ENCODE measurements around the gene PIGT. TPM values are rescaled to one million over a fixed set of nuclear protein-coding genes. Genes with fewer than 3 reads are reported as not detected.

Gene PIGT
- total and polyA plus RNA-seq, 10 donors = 42.5 to 82.8 (median 63.6) TPM

GRCh38 chr20:45440424-45440823 is 24.5 kb downstream of the PIGT start:
- peaks cover 0 to 18% (median 12%) of the 10 kb centered on the region in 6 donors for H3K4me1 ChIP-seq
- H3K9me3 ChIP-seq = no peaks in the 10 kb centered on the region
- intact Hi-C loops (cut with DNase I; ENCODE audit: low total_unique reads) = no loop called here
- no peak overlapping the region for H3K27ac ChIP-seq
- WGBS, 5 donors = 73 to 90% (median 78%) methylated on average over 3 of the region's 3 CpGs
- H3K4me3 ChIP-seq = no peak overlapping the region
- TF ChIP-seq POLR2AphosphoS5 (IDR thresholded peaks at IDR 0.05) = no peak
- no peak for TF ChIP-seq CTCF (IDR thresholded peaks at IDR 0.05 in 8 of 11, conservative IDR thresholded peaks at IDR 0.05 in 3 of 11)
- no peak for TF ChIP-seq POLR2A (IDR thresholded peaks at IDR 0.05)
- no peak for DNase-seq
- no peaks in the 10 kb centered on the region for H3K36me3 ChIP-seq
- no peaks in the 10 kb centered on the region for H3K27me3 ChIP-seq (replicated peaks in 1 of 7)

GRCh38 chr20:45440891-45441685 is 25.1 kb downstream of the PIGT start:
- intact Hi-C loops (cut with DNase I; ENCODE audit: low total_unique reads) = no loop called here
- WGBS, 5 donors = 72 to 91% (median 84%) methylated on average over 5 of the region's 5 CpGs

GRCh38 chr20:45441746-45442145 is 25.8 kb downstream of the PIGT start:
- intact Hi-C loops (cut with DNase I; ENCODE audit: low total_unique reads) = no loop called here
- Histone ChIP-seq H3K27ac (no peak overlapping the region), H3K27me3 (replicated peaks in 1 of 7) (no peaks in the 10 kb centered on the region), H3K4me3 (no peak overlapping the region), H3K4me1 (peaks cover 0 to 7% (median 4%) of the 10 kb centered on the region in 6 donors), H3K9me3 (no peaks in the 10 kb centered on the region), H3K36me3 (no peaks in the 10 kb centered on the region)
- whole genome bisulfite sequencing, 5 donors = 84 to 100% (median 91%) methylated on average over 1 of the region's 1 CpG
- no peak for TF ChIP-seq CTCF (IDR thresholded peaks at IDR 0.05 in 8 of 11, conservative IDR thresholded peaks at IDR 0.05 in 3 of 11)
- TF ChIP-seq POLR2AphosphoS5 (IDR thresholded peaks at IDR 0.05) = no peak
- no peak for TF ChIP-seq POLR2A (IDR thresholded peaks at IDR 0.05)
- DNase-seq = no peak

More at GRCh38 chr20:45440891-45441685, 25.1 kb downstream of the PIGT start:
- Histone ChIP-seq H3K27me3 (replicated peaks in 1 of 7) (no peaks in the 10 kb centered on the region), H3K9me3 (no peaks in the 10 kb centered on the region), H3K36me3 (no peaks in the 10 kb centered on the region), H3K4me1 (peaks cover 0 to 14% (median 11%) of the 10 kb centered on the region in 6 donors), H3K27ac (no peak overlapping the region), H3K4me3 (no peak overlapping the region)
- DNase-seq = no peak
- no peak for TF ChIP-seq CTCF (IDR thresholded peaks at IDR 0.05 in 8 of 11, conservative IDR thresholded peaks at IDR 0.05 in 3 of 11)
- no peak for TF ChIP-seq POLR2A (IDR thresholded peaks at IDR 0.05)
- TF ChIP-seq POLR2AphosphoS5 (IDR thresholded peaks at IDR 0.05) = no peak

- no peak for TF ChIP-seq CTCF (IDR thresholded peaks at IDR 0.05 in 8 of 11, conservative IDR thresholded peaks at IDR 0.05 in 3 of 11)
- TF ChIP-seq POLR2A (IDR thresholded peaks at IDR 0.05) = no peak
- no peak for TF ChIP-seq POLR2AphosphoS5 (IDR thresholded peaks at IDR 0.05)
- Histone ChIP-seq H3K27me3 (replicated peaks in 1 of 7) (no peaks in the 10 kb centered on the region), H3K4me3 (no peak overlapping the region), H3K9me3 (no peaks in the 10 kb centered on the region), H3K4me1 (no peaks in the 10 kb centered on the region), H3K36me3 (no peaks in the 10 kb centered on the region), H3K27ac (no peak overlapping the region)
- intact Hi-C loops (cut with DNase I; ENCODE audit: low total_unique reads) = no loop called here
- no peak for DNase-seq
Measured at GRCh38 chr20:45444050-45444449, 28.1 kb downstream of the PIGT start.

Measured in spleen (tissue), 11 donors.